ENCODE measurements around the gene MCEMP1.

Gene MCEMP1

DNA sequence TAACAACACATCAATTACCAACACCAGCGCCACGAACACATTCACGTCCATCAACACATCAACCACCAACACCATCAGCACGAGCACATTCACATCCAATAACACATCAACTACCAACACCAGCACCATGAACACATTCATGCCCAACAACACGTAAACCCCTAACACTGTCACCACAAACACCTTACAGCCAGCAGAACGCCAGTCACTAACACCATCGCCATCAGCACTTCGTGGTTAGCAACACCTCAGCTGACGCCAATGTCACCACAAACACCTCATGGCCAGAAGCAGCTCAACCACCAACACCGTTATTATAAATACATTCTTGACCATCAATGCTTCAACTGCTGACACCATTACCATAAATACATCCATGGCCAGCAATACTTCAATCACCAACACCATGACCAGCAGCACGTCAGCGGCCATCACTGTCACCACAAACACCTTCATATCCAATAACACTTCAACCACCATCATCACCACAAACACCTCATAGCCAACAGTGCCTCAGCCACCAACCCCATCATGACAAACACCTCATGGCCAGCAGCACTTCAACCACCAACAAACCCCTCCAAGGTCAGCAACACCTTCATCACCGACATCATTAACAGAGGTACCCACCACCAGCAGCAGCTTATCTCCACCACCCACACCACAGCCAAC lies 15.7 kb downstream of the MCEMP1 start:
- H3K27ac ChIP-seq, result no peak overlapping the region
- no peak for DNase-seq (ENCODE audit: low read depth, low spot score)

DNA sequence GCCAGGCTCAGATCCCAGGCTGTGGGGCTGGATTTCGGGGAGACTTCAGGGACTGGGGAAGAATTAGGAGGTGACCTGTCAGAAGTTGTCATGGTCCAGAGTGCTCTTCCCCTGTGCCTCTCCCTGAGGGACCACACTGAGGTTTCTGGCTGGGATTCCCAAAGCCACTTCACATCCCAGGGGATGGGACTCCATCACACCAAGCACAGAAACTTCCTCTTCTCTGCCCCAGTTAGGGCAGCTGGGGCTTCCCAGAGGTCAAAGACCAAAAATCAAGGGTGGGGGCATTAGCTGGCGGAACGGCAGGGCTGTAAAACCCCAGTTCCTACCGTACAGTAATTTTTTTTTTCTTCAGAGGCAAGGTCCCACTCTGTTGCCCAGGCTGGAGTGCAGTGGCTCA lies 17.6 kb downstream of the MCEMP1 start:
- no peak for DNase-seq (ENCODE audit: low read depth, low spot score)
- H3K27ac ChIP-seq, result no peak overlapping the region

DNA sequence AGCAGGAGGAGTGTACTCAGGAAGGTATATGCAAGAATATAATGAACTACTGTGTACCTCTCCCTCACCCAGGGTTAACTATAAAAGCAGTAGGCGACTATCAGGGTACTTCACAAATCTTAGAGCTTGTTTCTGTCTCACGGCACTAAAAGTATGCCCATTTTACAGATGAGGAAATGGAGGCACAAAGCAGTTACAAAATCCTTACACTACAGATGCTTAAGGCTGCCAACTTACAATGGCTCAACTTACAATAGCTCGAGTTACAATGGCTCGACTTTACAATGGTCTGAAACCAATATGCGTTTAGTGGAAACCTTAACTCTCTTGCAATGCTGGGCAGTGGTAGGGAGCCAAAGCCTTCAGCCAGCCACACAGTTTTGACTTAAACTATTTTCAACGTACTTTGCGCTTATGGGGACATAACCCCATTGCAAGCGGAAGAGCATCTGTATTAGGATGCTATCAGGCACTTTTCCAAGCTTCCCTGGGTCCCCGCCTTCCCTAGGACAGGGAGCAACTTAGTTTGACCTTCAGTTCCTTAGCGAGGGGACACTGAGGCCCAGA lies 20.9 kb downstream of the MCEMP1 start:
- no peak overlapping the region for H3K27ac ChIP-seq
- DNase-seq (ENCODE audit: low read depth, low spot score), result no peak

DNA sequence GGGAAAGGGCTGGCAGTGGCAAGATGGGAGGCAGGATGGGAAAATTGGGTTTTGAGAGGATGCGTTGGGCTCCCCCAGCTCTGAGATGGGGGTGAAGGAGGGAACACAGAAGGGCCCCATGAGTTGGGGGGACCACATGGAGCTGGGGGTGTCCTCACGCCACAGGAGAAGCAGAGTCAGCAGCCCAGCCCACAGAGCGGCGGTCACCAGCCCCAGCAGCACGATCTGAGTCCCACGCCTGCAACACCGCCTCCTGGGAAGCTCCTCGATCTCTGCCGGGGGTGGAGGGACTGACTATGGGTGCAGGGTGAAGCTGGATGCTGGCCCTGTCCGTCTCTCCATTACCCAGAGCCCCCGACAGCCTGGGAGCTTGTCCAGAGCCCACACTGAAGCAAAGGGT lies 21.7 kb downstream of the MCEMP1 start:
- DNase-seq (ENCODE audit: low read depth, low spot score), result no peak
- H3K27ac ChIP-seq, result no peak overlapping the region

DNA sequence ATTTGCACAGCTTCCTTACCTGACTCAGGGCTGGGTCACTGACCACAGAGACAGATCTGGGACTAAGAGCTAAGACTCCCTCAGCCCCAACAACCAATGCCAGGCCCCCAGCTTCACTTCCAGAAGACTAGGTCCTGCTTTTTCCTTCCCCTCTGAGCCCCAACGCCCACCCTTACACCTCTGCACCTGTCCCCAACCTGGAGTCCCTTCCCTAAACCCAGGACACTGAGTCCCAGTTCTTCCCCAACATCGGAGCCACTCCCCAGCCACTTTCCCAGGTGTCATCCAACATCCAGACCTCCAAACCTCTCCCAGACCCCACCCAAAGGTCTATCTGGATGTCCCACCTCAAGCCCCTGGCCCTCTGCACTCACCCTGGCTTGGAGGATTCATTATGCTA lies 22.1 kb downstream of the MCEMP1 start:
- no peak overlapping the region for H3K27ac ChIP-seq
- DNase-seq (ENCODE audit: low read depth, low spot score), result no peak

DNA sequence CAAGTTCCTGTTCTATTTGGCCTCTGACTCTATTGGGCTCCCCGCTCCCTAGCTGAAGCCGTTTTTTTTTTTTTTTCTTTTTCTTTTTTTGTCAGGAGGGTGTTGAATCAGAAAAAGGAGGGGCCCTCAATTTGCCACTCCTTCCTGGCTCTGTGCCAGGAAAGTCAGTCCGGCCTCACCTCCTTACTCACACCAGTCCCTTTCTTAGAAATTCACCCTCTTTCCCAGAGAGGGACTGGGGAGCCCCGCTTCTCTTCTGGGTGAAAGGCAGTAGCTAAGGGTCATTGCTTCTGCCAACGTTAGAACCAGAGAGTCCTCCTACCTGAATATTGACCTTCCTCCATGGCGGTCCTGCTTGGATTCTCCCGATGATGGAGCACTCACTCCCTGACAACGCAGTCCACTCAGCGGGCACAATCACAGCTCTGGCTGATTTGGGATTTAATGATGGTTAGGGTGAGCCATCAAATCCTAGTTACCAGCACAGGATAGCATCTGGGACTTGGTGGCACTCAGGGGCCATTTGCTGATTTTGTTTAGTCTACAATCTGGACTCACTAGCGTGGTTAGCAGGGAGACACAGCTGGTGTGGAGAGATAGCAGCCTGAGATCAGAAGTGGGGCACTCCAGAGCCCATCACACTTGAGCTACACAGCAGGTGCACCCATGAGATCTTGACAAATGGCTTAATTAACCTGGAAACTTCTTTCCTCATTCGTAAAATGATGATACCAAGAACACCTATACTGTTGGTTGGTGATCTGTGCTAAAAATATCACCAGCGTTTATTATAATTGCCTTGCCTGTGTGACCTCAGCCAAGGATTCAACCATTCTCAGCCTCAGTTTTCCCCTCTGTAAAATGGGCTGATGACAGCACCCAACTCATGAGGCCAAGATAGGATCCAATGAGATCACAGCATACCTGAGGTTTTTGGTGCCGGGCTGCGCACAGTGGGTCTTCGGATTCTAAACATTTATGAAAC lies 22.8 kb downstream of the MCEMP1 start:
- H3K27ac ChIP-seq, result no peak overlapping the region
- no peak for DNase-seq (ENCODE audit: low read depth, low spot score)

DNA sequence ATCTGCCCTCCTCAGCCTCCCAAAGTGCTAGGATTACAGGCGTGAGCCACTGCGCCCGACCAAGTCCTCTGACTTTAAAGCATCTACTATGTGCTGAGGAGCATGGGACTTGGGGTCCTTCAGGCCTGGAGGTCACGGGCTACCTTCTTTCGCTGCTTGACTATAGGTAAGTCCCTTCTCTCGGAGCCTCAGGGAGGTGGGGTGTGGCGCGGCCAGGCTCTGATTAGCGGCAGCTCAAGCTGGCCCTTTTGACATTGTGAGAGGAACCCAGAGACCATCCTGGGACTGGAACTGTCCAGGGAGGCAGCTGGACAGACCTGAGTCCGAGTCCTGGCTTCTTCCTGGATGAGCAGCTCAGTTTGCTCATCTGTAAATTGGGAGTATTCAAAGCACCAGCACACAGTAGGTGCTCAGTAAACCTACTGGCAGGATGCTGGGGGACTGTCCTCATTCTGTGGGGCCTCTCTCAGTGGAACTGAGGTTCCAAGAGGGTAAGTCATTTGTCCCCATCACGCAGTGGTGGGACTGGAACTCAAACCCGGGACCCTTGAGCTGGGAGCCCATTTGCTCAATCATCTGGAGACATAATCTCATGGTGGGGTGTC lies 24.3 kb downstream of the MCEMP1 start:
- no peak for DNase-seq (ENCODE audit: low read depth, low spot score)
- H3K27ac ChIP-seq, result no peak overlapping the region

DNA sequence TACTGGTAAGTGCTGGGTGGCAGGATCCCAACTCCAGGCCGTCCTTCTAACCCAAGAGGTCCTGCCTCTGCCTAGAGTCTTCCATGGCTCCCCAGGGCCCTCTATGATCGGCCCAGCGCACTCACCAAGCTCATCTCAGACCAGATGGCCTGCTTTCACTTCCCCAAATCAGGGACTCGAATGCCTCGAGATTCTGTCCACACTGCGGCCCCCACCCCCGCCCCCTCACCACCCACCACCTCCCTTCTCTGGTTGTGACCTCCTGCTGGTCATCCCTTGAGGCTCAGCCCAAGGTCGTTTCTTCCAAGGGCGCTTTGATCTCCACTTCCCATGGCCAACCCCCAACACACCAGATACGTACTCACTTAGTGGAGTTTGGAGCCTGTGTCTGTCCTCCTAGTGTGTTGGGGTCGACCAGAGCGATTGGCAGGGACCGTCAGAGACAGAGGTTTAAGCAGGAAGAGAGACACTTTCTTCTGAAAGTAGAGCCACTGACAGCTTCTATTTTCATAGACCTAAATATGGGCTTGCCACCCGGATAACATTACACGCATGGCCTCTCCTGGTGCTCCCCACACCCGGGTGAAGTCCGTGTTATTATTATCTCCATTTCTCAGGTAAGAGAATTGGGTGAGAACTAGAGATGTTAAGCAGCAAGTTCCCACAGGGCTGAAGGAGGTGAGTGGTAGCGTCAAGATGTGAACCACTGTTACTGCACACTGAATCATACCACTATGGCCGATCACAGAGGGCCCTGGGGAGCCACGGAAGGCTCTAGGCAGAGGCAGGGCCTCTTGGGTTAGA lies 25.0 kb downstream of the MCEMP1 start, which contains the start of gene FCER2:
TSS of gene FCER2 (minus strand) at position 478 of the 804 bp plus-strand sequence. CDS start 2,371 bp downstream, outside the sequence.
- no peak within 1 kb of the TSS for H3K27ac ChIP-seq
- DNase-seq (ENCODE audit: low read depth, low spot score), result no peak

DNA sequence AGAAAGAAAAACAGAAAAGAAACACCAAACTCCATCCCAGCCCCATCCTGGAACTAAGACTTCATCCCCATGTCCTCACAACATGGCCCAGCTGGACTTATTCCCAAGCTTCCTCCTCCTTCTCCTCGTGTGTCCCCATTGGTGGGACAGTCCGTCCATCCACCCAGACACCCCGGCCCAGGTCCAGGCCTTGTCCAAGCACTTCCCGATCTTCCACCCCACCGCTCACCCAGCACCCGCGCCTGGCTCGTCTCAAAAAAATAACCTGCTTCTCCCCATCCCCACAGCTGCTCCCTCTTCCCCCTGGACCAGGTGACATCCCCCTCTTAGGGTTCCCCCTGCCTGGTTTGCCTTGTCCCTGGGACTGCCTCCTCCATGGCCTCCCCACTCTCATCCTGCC lies 26.4 kb downstream of the MCEMP1 start:
- no peak overlapping the region for H3K27ac ChIP-seq
- DNase-seq (ENCODE audit: low read depth, low spot score), result no peak

DNA sequence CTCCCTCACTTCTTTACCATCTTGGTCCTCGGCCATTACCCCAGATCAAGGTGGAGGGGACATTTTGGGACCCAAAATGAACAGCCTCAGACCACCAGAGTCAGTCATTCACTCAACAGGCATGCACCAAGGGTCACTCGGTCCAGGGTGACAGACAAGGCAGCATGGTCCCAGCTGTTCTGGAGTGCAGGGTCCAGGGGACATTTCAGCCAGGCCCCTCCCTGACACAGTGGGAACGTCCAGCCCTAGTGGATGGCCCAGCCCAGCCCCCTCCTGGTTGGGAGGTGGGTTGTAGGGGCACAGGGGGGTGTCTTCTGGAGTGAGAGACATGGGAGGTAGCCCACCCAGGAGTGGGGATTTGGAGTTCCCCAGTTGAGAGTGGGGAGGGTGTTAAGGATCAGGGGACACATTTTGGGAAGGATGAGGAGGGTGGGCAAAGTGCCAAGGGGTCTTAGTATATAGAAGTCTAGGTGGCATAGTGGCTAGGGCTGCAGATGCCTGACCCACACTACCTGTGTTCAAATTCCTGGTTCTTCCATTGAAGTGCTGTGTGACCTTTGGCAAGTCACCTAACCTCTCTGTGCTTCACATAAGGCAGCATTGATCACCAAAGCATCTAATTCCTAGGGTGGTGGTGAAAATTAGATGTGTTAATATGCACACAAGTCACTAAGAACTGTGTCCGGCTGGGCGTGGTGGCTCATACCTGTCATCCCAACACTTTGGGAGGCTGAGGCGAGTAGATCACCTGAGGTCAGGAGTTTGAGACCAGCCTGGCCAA lies 27.6 kb downstream of the MCEMP1 start:
- no peak overlapping the region for H3K27ac ChIP-seq
- no peak for DNase-seq (ENCODE audit: low read depth, low spot score)

DNA sequence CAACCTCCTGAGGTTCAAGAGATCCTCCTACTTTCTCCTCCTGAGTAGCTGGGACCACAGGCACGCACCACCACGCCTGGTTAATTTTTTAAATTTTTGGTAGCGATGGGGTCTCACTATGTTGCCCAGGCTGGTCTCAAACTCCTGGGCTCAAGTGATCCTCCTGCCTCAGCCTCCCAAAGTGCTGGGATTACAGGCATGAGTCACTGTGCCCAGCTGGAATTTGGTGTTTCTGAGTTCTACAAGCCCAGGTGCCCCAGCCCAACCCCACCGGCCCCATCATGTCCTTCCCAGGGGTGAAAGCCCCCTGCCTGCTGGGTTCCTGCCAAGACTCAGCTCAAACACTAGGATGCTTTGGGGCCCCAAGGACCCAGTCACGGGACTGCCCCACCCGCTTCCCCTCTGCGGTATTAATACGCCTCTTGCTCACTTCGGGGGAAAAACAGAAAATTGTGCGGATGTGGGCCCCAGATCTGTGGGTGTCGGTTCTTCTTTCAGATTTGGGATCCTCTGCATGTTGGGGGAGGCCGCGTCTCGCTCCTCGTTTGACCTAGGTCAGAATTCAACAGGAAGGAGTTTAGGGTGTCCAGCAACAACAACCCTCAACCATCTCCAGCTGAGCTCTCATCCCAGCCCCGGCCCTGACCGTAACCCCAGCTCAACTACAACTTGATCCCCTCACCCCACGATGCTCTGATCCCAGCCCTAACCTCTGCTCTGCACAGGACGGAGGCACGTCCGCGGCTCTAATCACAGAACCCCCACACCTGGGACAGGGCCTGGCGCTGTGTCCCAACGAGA lies 28.7 kb downstream of the MCEMP1 start:
- H3K27ac ChIP-seq, result no peak overlapping the region
- no peak for DNase-seq (ENCODE audit: low read depth, low spot score)

DNA sequence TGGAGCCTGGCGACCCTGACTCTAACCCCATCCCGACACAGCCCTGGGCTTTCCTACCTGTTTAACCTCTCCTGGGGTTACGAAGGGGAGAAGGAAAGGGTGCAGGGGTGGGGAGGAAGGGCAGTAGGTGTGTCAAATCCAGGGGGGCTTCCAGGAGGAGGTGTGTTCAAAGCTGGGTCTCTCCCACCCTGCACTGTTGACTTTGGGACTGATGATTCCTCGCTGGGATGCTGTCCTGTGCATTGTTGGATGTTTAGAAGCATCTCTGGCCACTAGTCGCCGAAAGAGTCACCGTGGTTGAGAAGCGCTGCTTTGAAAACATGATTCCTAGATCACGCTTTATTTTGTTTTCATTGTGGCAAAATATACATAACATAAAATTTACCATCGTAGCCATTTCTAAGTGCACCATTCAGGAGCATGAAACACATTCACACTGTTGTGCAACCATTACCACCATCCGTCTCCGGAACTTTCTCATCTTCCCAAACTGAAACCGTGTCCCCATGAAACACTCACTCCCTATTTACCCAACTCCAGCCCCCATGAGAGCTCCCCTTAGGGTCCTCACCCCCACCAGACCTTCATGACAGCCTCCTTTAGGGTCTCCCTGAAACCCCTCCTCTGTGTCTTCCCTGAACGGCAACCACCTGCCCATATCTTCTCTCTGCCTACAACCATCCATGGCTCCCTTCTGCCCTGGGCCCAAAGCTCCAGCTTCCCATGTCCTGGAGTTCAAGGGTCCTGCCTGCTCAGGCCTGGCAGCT lies 29.5 kb downstream of the MCEMP1 start:
- no peak overlapping the region for H3K27ac ChIP-seq
- no peak for DNase-seq (ENCODE audit: low read depth, low spot score)

DNA sequence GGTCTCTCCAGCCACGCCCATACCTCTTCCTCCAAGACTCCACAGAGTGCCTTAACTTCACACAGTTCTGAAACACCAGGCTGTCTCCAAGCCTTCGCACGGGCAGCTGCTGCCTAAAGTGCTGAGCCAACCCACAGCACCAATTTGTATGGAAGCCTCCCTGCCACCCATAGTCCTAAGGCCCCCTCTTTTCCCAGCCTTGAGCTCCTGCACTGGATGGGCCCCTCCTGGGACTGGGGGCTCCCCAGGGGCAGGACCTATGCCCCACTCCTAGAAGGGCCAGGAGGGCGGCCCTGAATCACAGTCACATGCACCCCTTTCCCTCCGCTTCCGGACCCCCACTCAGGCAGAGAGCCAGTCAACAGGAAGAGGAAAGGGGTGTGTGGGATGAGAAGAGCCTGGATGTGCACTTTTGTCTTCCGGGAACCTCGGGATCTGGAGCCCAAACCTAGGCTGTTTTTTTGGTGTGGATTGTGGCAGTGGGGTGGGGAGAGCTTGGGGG lies 30.1 kb downstream of the MCEMP1 start:
- no peak for DNase-seq (ENCODE audit: low read depth, low spot score)
- no peak overlapping the region for H3K27ac ChIP-seq

DNA sequence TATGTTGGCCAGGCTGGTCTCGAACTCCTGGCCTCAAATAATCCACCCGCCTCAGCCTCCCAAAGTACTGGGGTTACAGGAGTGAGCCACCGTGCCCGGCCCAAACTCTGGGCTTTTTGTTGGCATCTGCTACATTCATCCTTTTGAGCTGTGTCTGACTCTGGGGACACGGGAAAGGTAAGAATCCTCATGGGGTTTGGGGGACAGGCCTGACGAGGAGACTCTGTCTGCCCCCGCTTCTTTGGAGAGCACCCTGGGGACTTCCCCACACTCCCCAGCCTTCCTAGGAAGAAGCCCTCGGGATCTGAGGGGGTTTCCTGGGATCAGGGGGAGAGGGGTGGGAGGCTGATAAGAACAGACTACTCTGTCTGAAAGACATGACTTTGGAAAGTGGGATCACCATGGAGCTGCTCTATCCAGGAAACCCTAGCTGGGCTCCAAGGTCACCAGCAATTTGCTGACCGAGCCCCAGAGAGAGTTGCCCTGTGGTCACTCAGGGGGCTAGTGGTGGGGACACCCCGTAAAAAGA lies 33.1 kb downstream of the MCEMP1 start:
- no peak overlapping the region for H3K27ac ChIP-seq
- DNase-seq (ENCODE audit: low read depth, low spot score), result no peak

DNA sequence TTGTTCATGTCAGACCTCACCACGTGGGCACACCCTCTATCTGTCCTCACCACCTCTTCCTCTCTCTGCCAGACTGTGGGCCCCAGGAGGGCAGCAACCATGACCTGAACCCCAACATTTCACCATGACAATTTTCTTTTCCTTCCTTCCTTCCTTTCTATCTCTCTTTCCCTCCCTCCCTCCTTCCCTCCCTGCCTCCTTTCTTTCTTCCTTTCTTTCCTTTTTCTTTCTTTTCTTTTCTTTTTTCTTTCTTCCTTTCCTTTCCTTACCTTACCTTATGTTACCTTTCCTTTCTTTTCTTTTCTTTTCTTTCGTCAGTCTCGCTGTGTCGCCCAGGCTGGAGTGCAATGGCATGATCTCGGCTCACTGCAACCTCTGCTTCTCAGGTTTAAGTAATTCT lies 33.7 kb downstream of the MCEMP1 start:
- no peak for DNase-seq (ENCODE audit: low read depth, low spot score)
- no peak overlapping the region for H3K27ac ChIP-seq

DNA sequence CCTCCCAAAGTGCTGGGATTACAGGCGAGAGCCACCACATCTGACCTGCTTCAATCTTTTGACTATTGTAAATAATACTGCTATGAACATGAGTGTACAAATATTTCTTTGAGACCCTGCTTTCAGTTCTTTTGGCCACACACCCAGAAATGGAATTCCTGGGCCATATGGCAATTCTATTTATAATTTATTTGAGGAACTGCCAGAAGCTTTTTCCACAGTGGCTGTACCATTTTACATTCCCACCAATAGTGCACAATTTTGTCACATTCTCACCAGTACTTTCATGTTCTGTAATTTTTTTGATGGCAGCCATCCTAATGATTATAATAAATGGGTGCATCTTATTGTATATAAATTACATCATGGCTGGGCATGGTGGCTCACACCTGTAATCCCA lies 38.8 kb downstream of the MCEMP1 start:
- DNase-seq (ENCODE audit: low read depth, low spot score), result no peak
- H3K27ac ChIP-seq, result no peak overlapping the region

DNA sequence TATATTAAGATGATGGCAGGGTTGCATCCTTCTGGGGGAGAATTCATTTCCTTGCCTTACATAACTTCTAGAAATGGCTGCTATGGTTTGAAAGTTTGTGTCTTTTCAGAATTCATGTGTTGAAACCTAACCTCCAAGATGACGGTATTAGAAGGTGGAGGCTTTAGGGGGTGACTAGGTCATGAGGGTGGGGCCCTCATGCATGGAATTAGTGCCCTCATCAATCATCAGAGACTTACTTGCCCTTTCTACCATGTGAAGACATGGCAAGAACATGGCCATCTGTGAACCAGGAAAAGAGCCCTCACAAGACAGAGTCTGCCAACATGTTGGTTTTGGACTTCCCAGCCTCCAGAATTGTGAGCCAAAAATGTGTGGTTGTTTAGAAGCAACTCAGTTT lies 39.9 kb downstream of the MCEMP1 start:
- no peak for DNase-seq (ENCODE audit: low read depth, low spot score)
- no peak overlapping the region for H3K27ac ChIP-seq
